HG03060 (cell line): ENCODE results near the gene DNAJC6.
A peak's percentile ranks its signal among the peaks of the same experiment; 100 is the strongest.
"Not testable (repeated sequence)": the region's sequence is repeated elsewhere in the genome, so short reads cannot be mapped to it uniquely, and the experiment has no call there.

Source experiments
- ATAC-seq: cut with Tn5 transposase; IDR thresholded peaks from one replicate; pipeline ENCODE4 v1.9.1; 2021; ENCODE audit warnings: low read depth, moderate number of reproducible peaks; ENCODE audit not compliant: unreplicated experiment

DNAJC6 gene

DNA sequence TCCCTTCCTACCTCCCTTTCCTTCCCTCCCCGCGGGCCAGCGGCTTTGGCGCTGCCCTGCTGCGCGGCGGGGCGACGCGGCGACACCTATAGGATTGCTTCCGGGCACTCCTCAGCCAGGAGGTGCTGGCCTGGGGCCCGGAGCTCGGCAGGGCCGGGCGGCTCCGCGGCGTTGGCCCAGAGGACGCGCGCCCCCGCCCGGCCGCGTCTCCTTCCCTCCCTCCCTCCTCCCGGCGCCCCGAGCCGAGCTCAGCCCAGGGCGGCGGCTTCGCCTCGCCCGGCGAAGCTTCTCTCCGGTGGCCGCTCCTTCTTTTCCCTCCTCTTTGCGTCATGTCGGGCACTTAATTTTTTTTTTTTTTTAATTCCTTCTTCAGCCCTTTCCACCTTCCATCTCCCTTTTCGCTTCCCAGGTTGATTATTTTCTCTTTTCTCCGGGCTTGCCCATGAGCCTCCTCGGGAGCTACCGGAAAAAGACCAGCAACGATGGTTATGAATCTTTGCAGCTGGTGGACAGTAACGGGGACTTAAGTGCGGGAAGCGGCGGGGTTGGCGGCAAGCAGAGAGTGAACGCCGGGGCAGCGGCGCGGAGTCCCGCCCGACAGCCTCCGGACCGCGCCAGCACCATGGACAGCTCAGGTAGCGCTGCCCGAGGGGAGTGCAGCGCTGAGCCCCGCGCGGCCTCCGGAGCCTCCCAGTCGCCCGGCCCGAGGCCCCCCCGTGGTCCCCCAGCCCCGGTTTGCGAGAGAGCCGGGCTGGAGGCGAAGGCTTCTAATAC is at the start of gene DNAJC6:
Gene DNAJC6, plus strand, starts transcription at position 240 of the 774 bp plus-strand sequence. Its CDS starts 203 bp downstream, at position 443.
- ATAC-seq = no peak

DNA sequence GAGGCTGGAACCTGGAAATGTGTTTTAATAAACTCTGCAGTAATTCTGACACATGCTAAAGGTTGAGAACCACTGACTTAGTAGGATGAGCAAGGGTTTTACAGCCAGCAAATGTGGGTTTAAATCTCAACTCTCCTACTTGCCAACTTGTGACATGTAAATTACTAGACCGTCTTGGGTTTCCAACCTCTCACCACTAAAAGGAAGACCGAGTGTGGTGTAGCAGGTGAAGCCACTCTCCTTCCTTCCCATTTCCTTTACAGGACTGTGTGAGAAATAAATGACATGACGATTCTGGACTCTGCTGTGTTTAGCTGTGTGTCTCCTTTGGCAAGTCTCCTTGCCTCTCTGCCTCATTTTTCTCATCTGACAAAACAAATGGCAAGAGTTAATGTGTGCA is 49.5 kb upstream of the DNAJC6 start:
- ATAC-seq = no peak

DNA sequence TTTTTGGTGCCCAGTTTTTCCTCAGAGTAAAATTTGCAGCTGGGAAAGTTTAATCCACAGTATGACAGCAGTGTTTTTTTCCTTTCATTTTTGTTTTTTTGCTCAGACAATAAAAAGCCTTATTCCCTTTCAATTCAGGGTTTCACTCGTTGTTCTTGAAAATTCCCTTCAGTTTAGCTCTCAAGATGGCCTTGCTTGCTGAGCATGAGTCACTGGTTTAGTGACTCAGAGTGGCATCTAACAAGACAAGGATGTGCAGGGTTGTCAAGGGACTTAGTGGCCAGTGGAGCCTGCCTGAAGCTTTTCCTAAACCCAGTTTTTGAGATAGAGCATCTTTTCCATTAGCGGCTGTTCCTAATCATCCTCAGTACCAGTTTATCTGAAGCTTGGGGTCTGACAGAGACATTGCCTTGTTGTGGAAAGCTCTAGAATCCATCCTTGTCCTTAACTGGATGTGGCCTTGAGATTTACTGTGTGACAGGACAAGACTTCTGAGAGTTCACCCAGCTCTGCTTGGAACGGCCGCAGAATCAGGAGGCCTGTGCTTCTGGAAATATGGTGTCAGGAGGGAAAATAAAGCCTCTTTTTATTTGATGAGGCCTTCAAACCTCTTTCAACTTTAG is 48.4 kb upstream of the DNAJC6 start:
- peak; percentile 42 for ATAC-seq

DNA sequence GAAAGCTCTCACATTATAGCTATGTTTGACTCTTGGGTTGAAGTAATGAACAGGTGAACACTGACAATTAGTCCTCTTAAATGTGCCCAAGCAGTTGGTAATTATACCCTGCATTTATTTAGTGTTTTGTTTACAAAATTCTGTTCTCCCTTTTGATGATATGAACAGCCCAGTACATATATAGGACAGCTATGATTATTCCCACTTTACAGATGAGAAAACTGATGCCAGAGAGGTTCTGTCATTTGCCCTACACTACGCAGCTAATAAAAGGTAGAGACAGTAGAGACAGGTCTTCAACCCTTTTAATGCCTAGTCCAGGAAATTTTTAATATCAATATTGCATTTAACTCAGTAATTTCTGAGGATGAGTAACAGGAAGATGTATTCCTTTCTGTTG is 46.1 kb upstream of the DNAJC6 start:
- no peak for ATAC-seq

DNA sequence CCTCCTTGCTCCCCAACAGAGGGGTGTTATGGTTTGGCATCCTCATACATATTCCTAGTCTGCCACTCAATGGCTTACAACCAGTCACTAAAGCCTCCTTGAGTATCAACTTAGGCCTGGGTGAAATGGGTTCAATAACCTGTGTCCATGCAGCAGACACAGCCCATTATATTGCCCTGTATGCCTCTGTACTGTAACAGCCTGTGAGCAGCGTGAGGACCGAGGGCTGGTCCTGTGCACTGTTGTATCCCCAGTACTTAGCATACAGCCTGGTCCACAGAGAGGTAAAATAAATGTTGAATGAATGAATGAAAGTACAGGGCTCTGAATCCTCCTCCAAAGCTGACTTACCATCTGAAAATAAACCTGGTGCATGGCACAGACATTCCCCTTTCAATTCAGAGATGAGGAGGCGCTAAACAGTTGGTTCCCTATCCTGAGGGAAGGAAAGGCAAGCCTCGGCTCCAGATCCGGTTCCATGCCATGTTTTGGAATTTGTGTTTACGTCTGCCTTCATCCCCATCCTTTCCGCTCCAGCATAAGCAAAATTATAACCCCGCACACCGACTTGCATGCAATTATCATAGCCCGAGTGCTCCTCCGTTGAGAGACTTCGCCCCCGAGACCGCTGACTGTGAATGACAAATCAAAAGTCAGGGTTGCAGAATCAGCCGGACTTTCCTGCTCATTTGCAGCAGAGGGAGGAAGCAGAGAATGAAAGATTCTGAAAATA is 45.0 kb upstream of the DNAJC6 start:
- no peak for ATAC-seq

DNA sequence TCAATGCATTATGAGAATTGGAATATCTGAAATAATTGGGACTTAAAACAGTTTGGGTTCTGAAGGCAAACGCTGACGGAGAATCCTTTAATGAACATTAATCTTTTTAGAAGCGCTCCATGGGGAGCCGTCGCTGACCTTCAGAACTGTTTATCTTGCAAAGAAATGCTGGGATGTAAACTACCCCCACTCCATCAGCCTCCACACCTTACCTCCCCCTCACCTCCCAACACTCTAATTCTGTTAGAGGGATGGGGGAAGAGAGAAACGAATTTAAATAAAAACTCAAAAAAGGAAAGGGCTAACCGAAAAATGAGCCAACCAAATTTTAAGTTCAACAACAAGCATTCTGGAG is 44.1 kb upstream of the DNAJC6 start:
- ATAC-seq = no peak

DNA sequence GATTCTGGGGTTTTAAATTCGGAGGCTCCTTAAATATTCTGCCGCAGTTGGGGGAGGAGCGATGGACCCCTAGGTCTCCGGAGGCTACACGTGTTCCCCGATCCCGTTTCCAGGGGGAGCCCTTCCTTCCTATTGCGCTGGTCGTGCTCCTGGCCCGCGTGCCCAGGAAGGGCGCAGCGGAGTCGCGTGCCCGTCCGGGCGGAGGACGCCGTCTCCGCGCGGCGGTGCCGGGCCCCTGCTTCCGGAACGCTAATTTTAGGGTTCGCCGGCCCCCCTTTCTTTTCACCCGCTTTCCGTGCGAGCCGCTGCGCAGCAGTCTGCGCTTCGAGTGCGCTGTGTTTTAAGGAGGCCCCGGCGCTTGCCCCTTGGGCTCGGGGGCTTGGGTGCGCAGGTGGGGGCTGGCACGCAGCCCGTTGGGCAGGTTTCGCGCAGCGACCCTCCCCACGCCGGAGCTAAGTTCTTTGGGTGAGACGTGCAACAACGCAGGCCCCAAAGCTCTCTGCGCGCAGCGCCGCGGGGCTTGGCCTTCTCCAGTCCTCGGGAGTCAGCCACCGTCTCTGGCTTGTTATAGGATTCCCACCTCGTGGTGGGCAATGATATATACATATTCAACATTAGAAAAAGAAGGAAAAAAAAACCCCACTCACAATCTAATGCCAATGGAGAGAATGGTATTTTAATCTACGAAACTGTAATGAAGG is 43.5 kb upstream of the DNAJC6 start:
- no peak for ATAC-seq

DNA sequence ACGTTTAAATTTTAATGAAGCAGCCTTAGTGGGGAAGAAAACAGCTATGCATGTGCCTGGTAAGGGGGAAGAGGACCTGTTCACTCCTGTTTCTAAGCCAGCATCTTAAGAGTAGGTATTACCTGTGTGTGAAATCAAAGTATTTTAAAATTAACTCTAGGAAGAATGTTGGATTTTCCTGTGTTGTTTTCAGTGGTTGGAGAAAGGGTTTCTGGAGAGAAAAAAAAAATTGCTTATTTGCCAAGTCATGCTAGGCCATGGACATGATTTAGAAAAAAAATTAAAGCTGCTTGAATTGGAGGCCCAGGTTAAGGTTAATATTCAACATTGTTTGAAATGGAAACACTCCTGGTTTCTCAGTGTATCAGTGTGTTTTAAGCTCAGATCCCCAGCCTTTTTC is 42.9 kb upstream of the DNAJC6 start:
- ATAC-seq = no peak

DNA sequence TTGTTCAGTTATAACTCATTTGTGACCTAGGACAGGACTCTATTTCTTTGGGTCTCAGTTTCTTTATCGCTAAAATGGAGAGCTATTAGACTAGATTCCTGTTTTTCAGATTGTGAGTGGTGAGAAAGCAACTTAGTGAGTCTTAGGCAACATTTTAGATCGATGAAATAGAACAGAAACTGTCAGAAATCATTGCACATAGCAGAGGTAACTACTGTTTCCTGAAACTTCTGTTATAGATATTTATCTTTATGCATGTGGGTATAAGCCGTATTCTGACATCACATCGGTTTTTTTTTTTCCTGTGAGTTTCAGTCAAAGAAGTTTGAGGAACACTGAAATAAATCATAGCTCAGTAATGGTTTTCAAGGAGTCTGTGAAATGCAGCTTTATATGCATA is 42.1 kb upstream of the DNAJC6 start:
- ATAC-seq = no peak

DNA sequence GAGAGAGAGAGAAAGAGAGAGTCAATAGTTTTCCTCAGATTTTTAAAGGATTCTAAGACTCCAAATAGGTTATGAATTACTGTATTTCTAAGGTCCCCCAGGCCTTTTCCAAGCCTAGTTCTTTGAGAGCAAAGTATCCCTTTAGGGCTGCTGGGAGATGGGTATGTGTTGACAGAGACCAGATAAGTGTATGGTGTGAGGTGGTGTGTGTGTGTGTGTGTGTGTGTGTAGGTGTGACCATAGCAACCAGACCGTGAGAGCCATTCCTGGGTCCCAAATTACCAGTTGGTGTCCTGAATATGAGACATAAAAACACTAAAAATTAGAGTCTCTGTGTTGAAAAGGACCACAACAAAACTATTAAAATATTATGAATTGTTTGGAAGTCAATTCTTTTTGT is 41.7 kb upstream of the DNAJC6 start:
- no peak for ATAC-seq

DNA sequence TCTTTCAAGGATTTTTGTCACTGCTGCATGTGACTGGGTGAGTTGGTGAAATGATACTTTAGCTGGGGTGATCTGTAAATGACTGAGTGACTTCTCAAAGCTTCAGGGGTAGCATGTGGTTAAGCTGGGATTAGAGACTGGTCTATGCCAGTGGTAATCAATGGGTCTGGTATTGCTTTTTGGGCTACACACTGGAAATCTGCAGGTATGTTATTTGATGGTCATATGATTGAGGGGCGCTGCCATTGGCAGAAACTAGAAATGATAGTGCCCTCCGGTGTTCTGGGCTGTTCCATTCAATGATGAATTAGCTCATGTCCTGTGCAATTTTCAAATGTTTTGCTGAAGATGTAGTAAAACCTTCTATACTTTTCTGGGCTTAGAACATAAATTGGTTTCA is 39.7 kb upstream of the DNAJC6 start:
- ATAC-seq = no peak

DNA sequence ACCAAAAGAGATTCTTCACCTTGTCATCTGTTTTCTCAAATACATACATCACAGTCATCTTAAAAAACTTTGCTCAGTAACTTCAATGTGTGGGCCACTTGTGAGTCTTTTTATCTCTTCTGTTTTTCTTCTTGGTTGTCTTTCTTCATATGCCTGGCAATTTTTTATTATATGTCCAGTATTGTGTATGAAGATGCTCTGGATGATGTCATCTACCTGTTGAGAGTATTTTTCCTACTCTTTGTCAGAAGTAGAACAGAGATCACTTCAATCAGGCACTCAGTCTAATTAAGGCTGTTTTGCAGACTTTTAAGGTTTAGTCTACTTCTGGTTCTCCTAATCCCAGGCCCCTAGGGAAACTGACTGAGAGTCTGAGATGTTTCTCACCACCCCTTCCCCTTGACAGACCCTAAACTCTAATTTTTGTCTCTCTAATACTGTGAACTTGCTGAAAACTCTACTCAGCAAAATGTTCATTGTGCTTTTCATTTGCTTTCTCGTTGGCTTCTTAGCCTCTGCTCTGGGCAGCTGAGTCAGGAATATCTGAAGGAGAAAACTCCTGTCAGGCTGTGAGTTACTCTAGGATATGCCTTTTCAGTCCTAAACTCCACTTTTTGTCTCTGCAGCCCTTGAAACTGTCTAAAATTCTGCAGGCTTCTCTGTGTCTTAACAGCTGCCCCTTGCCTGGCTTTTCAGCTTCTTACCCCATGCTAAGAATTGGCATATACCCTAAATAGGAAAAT is 33.0 kb upstream of the DNAJC6 start:
- ATAC-seq = no peak

DNA sequence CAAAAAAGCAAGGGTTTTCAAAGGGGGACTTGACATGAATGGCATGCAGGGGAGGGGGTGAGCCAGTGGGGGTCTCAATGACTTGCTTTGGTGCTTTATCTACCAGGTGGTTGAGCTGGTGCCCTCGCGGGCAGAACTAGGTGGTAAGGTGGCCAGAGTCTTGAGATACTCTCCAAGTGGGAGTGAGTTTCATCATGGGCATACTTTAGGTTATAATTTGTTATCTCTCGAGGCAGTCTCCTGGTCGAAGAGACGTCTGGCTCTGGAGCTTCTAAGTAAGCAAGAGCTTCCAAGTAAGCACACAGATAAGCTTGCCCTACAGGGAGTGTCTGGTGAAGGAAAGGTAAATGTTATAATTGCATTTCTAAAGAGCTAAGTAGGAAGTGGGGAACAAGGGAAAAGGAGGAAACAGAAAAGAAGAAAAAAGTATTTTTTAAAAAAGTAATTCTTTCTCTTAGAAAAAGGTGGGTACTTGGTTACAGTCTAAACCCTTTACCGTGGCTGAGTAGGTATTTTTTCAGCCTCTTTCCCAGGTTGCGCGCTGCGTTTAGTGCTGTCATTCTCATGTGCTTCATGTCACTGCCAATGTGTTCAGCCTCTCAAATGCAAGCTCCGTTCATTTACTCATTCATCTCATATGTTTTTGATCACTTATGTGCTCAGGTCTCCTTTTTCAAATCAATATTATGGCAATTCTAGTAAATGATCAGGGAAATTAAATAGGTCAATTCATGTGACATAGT is 31.6 kb upstream of the DNAJC6 start:
- ATAC-seq = no peak

DNA sequence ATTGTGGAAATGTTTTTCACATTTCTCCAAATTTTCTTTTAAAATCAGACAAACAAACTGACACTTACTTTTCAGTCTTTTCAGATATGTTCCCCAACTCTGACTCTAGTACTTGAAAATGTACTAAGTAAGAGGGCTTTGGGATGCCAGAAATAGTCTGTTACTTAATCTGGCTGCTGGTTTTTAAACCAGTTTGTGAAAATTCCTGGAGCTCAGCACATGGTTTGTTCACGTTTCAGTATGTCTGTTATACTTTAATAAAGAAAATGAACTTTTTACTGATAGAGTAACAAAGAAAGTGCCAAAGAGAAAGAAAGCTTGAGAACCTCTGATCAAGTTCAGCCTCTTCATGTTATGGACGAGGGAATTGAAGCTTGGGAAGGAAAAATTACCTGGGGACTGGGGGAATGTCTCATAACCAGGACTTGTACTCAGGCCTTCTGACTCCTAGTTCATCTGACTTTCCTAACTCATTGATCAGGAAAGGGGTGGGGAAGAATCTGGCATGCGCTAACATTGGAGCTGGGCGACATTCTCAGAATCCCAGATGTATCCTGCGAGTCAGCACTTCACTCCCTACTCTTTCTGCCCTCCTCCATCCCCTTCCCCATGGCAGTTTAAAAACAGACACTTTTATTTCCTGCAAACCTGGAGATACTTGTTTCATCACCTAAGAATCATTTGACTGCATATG is 30.8 kb upstream of the DNAJC6 start:
- ATAC-seq = no peak

DNA sequence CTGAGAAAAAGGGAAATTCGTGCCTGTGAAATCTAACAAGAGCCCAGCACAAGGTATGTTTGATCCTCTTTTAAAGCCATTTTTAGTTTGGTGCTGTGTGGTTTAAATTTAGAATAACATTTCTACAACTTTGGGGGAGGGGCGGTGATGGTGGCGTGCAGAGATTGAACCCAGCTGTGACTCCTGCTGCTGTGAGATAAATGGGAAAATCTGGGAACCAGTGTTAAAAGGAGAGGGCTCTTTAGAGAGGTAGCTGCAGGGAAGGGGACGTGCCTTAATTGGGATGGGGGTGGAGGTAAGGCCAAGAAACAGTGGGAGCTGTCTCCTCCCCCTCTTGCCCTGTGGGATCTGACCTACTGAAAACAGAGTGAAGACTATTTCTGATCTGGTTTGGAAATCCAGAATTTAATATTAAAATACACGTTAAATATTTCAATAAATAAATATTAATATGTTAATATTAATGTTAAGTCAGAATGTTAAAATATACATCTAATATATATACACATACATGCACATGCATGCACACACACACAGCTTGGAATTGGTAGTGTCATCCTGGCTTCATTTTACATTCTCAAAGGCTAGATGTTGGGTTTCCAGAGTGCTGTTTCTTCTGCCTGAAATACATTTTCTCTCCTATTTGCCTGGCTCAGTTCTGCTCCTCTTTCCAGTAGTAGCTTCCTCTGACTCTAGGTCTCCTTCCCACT is 30.1 kb upstream of the DNAJC6 start:
- no peak for ATAC-seq

DNA sequence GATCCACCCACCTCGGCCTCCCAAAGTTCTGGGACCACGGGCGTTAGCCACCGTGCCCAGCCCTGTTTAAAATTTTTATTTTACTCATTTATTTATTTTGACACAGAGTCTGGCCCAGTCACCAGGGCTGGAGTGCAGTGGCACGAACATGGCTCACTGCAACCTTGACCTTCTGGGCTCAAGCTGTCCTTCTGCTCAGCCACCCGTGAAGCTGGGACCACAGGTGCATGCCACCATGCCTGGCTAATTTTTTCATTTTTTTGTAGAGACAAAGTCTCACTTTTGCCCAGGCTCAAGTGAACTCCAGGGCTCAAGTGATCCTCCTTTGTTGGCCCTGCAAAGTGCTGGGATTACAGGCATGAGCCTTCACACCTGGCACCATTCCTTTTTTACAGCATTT is 27.5 kb upstream of the DNAJC6 start:
- peak; percentile 38 for ATAC-seq

DNA sequence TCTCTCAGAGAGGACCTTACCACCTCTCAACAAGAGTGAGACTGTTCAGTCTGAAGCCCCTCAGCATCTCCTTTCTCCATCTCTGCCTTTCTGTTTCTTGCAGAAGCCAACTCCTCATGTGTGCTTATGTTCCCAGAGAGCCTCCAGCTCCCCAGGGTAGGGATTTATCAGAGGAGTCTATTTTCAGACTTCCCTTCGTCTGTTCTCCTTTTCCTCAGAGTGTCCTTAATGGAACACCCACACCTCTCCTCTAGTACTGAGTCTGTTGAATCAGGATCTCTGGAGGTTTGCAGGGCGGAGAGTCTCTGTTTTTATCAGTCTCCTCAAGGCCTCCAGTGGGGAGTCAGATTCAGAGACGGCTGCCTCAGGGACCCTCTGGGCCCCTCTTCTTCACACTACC is 25.1 kb upstream of the DNAJC6 start:
- ATAC-seq = no peak

DNA sequence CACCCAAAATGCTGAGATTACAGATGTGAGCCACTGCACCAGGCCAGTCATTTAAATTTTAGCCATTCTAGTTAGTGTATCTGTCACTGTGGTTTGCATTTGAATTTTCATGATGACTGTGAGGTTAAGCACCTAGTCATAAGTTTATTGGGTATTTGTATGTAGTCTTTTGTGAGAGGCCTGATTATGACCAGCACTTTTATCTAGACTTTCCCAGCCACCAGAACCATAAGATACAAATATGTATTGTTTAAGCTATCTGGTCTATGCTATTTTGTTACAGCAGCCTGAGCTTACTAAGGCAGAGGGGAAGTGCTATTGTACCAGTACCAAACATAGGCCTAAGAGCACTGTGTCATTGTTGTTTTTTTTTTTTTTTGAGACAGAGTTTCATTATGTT is 19.9 kb upstream of the DNAJC6 start:
- peak; percentile 96 for ATAC-seq

DNA sequence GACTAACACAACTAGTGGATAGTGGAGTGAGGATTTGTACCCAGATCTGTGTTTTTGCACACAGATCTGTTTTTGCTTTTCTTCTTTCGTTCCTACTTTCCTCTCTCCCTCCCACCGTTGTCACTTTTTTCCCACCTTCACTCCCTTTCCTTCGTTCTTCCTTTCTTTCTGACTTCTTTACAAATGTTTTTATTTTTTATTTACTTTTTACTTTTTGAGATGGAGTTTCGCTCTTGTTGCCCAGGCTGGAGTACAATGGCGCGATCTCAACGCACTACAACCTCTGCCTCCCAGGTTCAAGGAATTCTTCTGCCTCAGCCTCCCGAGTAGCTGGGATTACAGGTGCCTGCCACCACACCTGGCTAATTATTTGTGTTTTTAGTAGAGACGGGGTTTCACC is 17.5 kb upstream of the DNAJC6 start:
- ATAC-seq = not testable (repeated sequence)
